SJSA1 (cell line): ENCODE data around the gene FRRS1. TPM values are rescaled to one million over a fixed set of nuclear protein-coding genes. Genes with fewer than 3 reads are reported as not detected.
"Not testable (repeated sequence)": the region's sequence is repeated elsewhere in the genome, so short reads cannot be mapped to it uniquely, and the experiment has no call there.

Experiments
- DNase-seq, 2 experiments: peaks; one replicate each; pipeline ENCODE4 v3.0.0-alpha.2; 2015 to 2020; ENCODE audit warnings: low spot score in 2 of 2, low read depth in 1 of 2
- H3K27ac ChIP-seq: fragments of 250-450 bp; sonication (Bioruptor Pico); 2 replicates; pipeline ENCODE4 v1.5.1; 2020; ENCODE audit warnings: mild to moderate bottlenecking, moderate library complexity
- H3K27me3 ChIP-seq: fragments of 250-450 bp; sonication (Bioruptor Pico); replicated peaks from 2 replicates; pipeline ENCODE4 v1.5.1; 2020; ENCODE audit warnings: mild to moderate bottlenecking, moderate library complexity
- H3K36me3 ChIP-seq: fragments of 250-450 bp; sonication (Bioruptor Pico); 2 replicates; pipeline ENCODE4 v1.5.1; 2020; ENCODE audit warnings: mild to moderate bottlenecking
- H3K4me1 ChIP-seq: fragments of 250-450 bp; sonication (Bioruptor Pico); replicated peaks from 2 replicates; pipeline ENCODE4 v1.6.1; 2021; ENCODE audit warnings: mild to moderate bottlenecking
- H3K4me3 ChIP-seq: fragments of 250-450 bp; sonication (Bioruptor Pico); 2 replicates; pipeline ENCODE4 v1.5.1; 2020; ENCODE audit warnings: mild to moderate bottlenecking
- H3K9me3 ChIP-seq: fragments of 250-450 bp; sonication (Bioruptor Pico); replicated peaks from 2 replicates; pipeline ENCODE4 v1.5.1; 2020; ENCODE audit warnings: mild to moderate bottlenecking
- total RNA-seq: library from RNA; depleted of rRNA; stranded (reverse); fragments of >200 nt; shearing (Covaris generic); gene quantifications from 2 replicates; pipeline ENCODE4 v1.2.3, GENCODE V29; 2014

Gene FRRS1
- total RNA-seq, 1 experiment from 2014 or later: 11.4 TPM

- not testable (repeated sequence) for H3K36me3 ChIP-seq, H3K4me3 ChIP-seq, H3K27me3 ChIP-seq, H3K9me3 ChIP-seq, H3K4me1 ChIP-seq, DNase-seq, H3K27ac ChIP-seq
Observed at GRCh38 chr1:99758686-99759517, 7.5 kb downstream of the FRRS1 start.

GRCh38 chr1:99758073-99758511 is 8.3 kb downstream of the FRRS1 start:
- H3K4me3 ChIP-seq: no peak overlapping the region
- no peaks in the 10 kb centered on the region for H3K9me3 ChIP-seq
- H3K27ac ChIP-seq: no peak overlapping the region
- no peaks in the 10 kb centered on the region for H3K36me3 ChIP-seq
- H3K4me1 ChIP-seq: no peaks in the 10 kb centered on the region
- no peak for DNase-seq
- no peaks in the 10 kb centered on the region for H3K27me3 ChIP-seq

GRCh38 chr1:99756598-99756997 is 9.8 kb downstream of the FRRS1 start:
- Histone ChIP-seq H3K36me3 (no peaks in the 10 kb centered on the region), H3K27ac (no peak overlapping the region)

GRCh38 chr1:99755664-99756063 is 10.8 kb downstream of the FRRS1 start:
- H3K4me3 ChIP-seq: no peak overlapping the region
- no peaks in the 10 kb centered on the region for H3K4me1 ChIP-seq
- no peaks in the 10 kb centered on the region for H3K9me3 ChIP-seq
- no peaks in the 10 kb centered on the region for H3K36me3 ChIP-seq
- no peaks in the 10 kb centered on the region for H3K27me3 ChIP-seq
- DNase-seq: no peak
- no peak overlapping the region for H3K27ac ChIP-seq

More at GRCh38 chr1:99756598-99756997, 9.8 kb downstream of the FRRS1 start:
- Histone ChIP-seq H3K4me3 (no peak overlapping the region), H3K27me3 (no peaks in the 10 kb centered on the region), H3K9me3 (no peaks in the 10 kb centered on the region), H3K4me1 (no peaks in the 10 kb centered on the region)
- DNase-seq: no peak

- no peaks in the 10 kb centered on the region for H3K4me1 ChIP-seq
- no peak overlapping the region for H3K4me3 ChIP-seq
- no peaks in the 10 kb centered on the region for H3K36me3 ChIP-seq
- no peak overlapping the region for H3K27ac ChIP-seq
- H3K27me3 ChIP-seq: no peaks in the 10 kb centered on the region
- DNase-seq: no peak
- H3K9me3 ChIP-seq: no peaks in the 10 kb centered on the region
Observed at GRCh38 chr1:99754697-99755096, 11.7 kb downstream of the FRRS1 start.

GRCh38 chr1:99754055-99754626 is 12.3 kb downstream of the FRRS1 start:
- Histone ChIP-seq H3K27me3 (no peaks in the 10 kb centered on the region), H3K4me3 (no peak overlapping the region)

DNA sequence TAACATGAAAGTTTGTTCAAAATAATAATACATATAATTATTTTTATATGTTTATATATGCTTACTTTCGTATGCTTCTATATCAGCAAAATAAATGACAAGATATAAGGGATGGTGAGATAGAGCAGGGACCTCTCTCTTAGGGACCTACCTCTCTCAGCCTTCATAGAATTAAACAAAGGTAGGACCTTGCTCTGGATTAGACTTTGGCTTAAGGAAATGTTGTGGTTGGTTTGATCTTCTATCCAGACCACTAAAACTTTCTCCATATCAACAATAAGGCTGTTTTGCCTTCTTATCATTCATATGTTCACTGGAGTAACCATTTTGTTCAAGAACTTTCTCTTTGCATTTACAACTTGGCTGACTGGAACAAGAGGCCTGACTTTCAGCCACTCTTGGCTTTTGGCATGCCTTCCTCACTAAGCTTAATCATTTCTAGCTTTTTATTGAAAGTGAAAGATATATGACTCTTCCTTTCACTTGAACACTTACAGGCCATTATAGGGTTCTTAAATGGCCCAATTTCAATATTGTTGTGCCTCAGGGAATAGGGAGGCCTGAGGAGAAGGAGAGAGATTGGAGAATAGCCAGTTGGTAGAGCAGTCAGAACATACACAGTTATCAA is 14.4 kb downstream of the FRRS1 start:
- no peaks in the 10 kb centered on the region for H3K36me3 ChIP-seq
- no peaks in the 10 kb centered on the region for H3K9me3 ChIP-seq
- no peak overlapping the region for H3K27ac ChIP-seq
- no peaks in the 10 kb centered on the region for H3K27me3 ChIP-seq
- no peaks in the 10 kb centered on the region for H3K4me1 ChIP-seq
- H3K4me3 ChIP-seq: no peak overlapping the region
- DNase-seq: no peak

More at GRCh38 chr1:99754055-99754626, 12.3 kb downstream of the FRRS1 start:
- Histone ChIP-seq H3K9me3 (no peaks in the 10 kb centered on the region), H3K27ac (no peak overlapping the region), H3K36me3 (no peaks in the 10 kb centered on the region), H3K4me1 (no peaks in the 10 kb centered on the region)
- peak in 1 of 2 experiments; percentile 8 for DNase-seq

DNA sequence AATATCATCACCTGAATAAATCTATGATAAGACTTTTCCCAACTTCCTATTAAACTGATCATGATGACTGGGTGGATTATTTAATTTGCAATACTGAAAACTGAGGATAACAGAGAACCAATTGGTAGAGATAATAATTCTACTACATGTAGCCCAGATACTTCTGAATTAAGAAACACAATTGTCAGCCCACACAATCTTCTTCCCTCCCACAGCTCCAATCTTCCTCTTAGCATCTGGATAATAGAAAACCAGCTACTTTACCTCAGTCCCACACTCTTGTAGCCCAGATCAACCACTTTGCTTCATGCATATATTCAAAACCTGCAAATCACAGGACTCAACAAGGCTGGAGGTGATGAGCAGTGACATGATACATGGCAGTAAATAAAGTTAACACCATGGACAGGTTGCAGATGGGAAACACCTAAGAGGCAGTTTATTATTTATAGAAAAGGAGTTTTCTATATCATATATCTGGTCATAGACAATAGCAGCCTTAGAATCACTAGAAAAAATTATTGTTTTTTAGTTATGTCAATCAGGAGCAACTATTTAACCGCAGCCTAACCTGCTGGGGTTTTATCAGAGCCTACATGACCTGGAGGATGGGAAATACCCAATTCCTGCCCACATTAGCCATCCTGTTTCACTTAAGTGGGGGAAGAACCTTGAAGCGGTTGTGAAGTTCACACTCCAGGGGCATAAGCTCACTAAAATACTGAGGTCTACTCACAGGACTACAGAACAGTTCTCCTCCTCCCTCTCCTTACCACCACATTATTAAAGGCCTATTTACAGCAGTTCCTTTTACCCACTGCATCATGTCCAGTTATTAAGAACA is 16.7 kb downstream of the FRRS1 start:
- Histone ChIP-seq H3K4me3 (no peak overlapping the region), H3K27me3 (no peaks in the 10 kb centered on the region), H3K36me3 (no peaks in the 10 kb centered on the region), H3K4me1 (no peaks in the 10 kb centered on the region), H3K9me3 (no peaks in the 10 kb centered on the region), H3K27ac (no peak overlapping the region)
- no peak for DNase-seq

DNA sequence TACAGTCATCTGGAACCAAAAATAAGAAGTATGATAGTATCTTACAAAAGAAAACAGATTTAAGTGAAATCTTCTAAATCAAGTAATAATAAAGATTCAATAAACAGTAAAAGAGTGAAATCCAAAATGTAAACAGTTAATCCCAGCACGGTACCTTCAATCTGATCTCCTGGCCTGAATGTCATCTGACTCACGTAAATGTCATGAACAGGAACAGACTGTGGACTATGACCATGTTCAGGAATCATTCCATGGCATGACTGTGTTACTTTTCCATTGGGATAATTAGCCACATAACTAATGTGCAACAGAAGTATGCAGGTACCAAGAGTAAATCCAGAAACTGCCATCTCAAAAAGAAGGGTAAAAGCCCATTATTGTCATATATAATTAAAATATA is 18.0 kb downstream of the FRRS1 start:
- H3K4me3 ChIP-seq: no peak overlapping the region
- no peak overlapping the region for H3K27ac ChIP-seq
- no peak for DNase-seq
- H3K9me3 ChIP-seq: no peaks in the 10 kb centered on the region
- H3K36me3 ChIP-seq: no peaks in the 10 kb centered on the region
- no peaks in the 10 kb centered on the region for H3K27me3 ChIP-seq
- no peaks in the 10 kb centered on the region for H3K4me1 ChIP-seq

DNA sequence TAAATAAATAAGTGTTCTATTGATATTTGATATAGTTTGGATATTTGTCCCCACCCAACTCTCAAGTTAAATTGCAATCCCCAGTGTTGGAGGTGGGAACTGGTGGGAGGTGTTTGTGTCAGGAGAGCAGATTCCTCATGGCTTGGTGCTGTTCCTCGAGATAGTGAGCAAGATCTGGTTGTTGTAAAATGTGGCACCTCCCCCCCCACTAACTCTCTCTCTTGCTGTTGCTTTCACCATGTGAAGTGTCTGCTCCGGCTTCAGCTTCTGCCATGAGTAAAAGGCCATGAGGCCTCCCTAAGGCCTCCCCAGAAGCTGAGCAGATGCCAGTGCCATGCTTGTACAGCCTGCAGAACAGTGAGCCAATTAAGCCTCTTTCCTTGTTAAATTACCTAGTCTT is 20.8 kb downstream of the FRRS1 start:
- Histone ChIP-seq H3K9me3 (no peaks in the 10 kb centered on the region), H3K27me3 (no peaks in the 10 kb centered on the region), H3K4me1 (no peaks in the 10 kb centered on the region), H3K36me3 (no peaks in the 10 kb centered on the region), H3K4me3 (no peak overlapping the region), H3K27ac (no peak overlapping the region)
- DNase-seq: no peak

DNA sequence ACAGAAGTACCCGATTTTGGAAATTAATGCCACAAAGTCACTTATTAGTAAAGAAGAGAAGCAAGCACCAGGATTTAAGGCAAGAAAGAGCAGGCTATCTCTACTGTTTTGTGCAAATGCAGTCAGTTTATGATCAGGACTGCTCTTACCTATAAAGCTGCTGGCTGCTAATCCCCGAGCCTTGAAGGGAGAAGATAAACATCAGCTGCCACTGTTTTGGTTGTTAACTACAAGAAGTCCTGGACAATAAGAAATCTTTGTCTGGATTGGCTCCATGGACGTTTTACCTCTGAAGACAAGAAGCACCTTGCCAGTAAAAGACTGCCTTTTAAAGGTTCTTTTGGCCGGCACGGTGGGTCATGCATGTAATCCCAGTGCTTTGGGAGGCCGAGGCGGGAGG is 21.4 kb downstream of the FRRS1 start:
- Histone ChIP-seq H3K4me1 (no peaks in the 10 kb centered on the region), H3K36me3 (no peaks in the 10 kb centered on the region), H3K27me3 (no peaks in the 10 kb centered on the region), H3K4me3 (no peak overlapping the region), H3K27ac (no peak overlapping the region), H3K9me3 (no peaks in the 10 kb centered on the region)
- DNase-seq: no peak

DNA sequence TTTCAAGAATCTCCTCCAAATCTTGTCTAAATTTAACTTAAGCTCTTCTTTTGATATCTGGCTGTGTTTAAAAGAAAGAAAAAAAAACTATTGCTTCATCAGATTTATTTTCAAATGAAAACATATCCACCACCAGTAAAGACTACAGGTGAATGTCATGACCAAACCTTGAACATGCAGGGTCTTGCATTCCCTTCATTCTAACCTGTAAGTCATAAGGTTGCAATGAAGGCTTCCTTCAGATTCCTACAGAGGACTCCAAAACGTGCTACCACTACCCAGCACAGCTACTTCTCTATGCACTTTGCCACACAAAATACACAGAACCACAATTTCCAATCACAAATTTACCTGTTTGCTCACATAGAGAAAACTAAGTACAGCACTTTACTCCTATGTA is 26.3 kb downstream of the FRRS1 start:
- H3K27ac ChIP-seq: no peak overlapping the region
- no peak for DNase-seq
- H3K27me3 ChIP-seq: no peaks in the 10 kb centered on the region
- H3K4me1 ChIP-seq: no peaks in the 10 kb centered on the region
- H3K4me3 ChIP-seq: no peak overlapping the region
- H3K36me3 ChIP-seq: no peaks in the 10 kb centered on the region
- no peaks in the 10 kb centered on the region for H3K9me3 ChIP-seq

GRCh38 chr1:99738858-99739465 is 27.5 kb downstream of the FRRS1 start:
- no peak for DNase-seq
- Histone ChIP-seq H3K27ac (no peak overlapping the region), H3K27me3 (no peaks in the 10 kb centered on the region), H3K9me3 (no peaks in the 10 kb centered on the region), H3K4me3 (no peak overlapping the region), H3K4me1 (no peaks in the 10 kb centered on the region), H3K36me3 (no peaks in the 10 kb centered on the region)
